Keratinocyte (primary cell): ENCODE measurements around the gene DACT3. TPM values are rescaled to one million over a fixed set of nuclear protein-coding genes. Genes with fewer than 3 reads are reported as not detected.

Experiments used
- DNase-seq: peaks from one replicate; pipeline ENCODE4 v3.0.0-alpha.2; 2011; ENCODE audit warnings: low read depth, missing footprints, low spot score
- FAIRE-seq: peaks from 2 replicates; lab custom pipeline; 2011; peaks lifted over from hg19 to GRCh38; lab: Jason Lieb, UNC
- H2AFZ ChIP-seq: 2 replicates; pipeline ENCODE4 v1.6.0; 2012; ENCODE audit warnings: low read length, control low read depth, inconsistent platforms; ENCODE audit not compliant: control insufficient read depth
- H3K27ac ChIP-seq: 2 replicates; pipeline ENCODE4 v1.5.1; 2011; ENCODE audit warnings: low read length; ENCODE audit not compliant: control insufficient read depth, insufficient read depth
- H3K27me3 ChIP-seq: 3 replicates; pipeline ENCODE4 v1.6.0; 2011; ENCODE audit warnings: low read length; ENCODE audit not compliant: control insufficient read depth, insufficient read depth; ENCODE audit errors: extremely low read depth
- H3K36me3 ChIP-seq, 2 experiments: 2 replicates in 1 of 2; 3 replicates in 1 of 2; pipeline ENCODE4 v1.5.1; 2011; ENCODE audit warnings: low read length in 2 of 2, mild to moderate bottlenecking in 1 of 2; ENCODE audit not compliant: control insufficient read depth in 2 of 2, insufficient read depth in 2 of 2; ENCODE audit errors: extremely low read depth in 1 of 2
- H3K4me1 ChIP-seq: 3 replicates; pipeline ENCODE4 v1.5.1; 2011; ENCODE audit warnings: low read length; ENCODE audit not compliant: control insufficient read depth, insufficient read depth; ENCODE audit errors: extremely low read depth
- H3K4me2 ChIP-seq: 3 replicates; pipeline ENCODE4 v1.6.0; 2011; ENCODE audit warnings: low read depth, low read length; ENCODE audit not compliant: control insufficient read depth, insufficient read depth; ENCODE audit errors: extremely low read depth
- H3K4me3 ChIP-seq, 3 experiments: fragments of 200-600 bp in 1 of 3; sonication (generic) in 1 of 3; 2 replicates in 2 of 3; 3 replicates in 1 of 3; pipeline ENCODE4 v1.5.1; 2011 to 2016; ENCODE audit warnings: low read length in 3 of 3, mild to moderate bottlenecking in 3 of 3, control low read depth in 2 of 3, inconsistent platforms in 1 of 3, low read depth in 1 of 3, mixed read lengths in 1 of 3, mixed run types in 1 of 3, moderate library complexity in 1 of 3; ENCODE audit not compliant: control insufficient read depth in 2 of 3, insufficient read depth in 2 of 3; ENCODE audit errors: extremely low read depth in 1 of 3
- H3K79me2 ChIP-seq: 2 replicates; pipeline ENCODE4 v1.6.0; 2012; ENCODE audit warnings: low read length; ENCODE audit not compliant: control insufficient read depth, insufficient read depth
- H3K9ac ChIP-seq: 3 replicates; pipeline ENCODE4 v1.6.0; 2011; ENCODE audit warnings: low read length; ENCODE audit not compliant: control insufficient read depth, insufficient read depth; ENCODE audit errors: extremely low read depth
- H3K9me1 ChIP-seq: 3 replicates; pipeline ENCODE4 v1.6.0; 2011; ENCODE audit warnings: low read length; ENCODE audit not compliant: control insufficient read depth, insufficient read depth; ENCODE audit errors: extremely low read depth
- H3K9me3 ChIP-seq: 2 replicates; pipeline ENCODE4 v1.5.1; 2012; ENCODE audit warnings: low read depth, low read length; ENCODE audit not compliant: control insufficient read depth
- H4K20me1 ChIP-seq: 3 replicates; pipeline ENCODE4 v1.6.0; 2011; ENCODE audit warnings: low read length; ENCODE audit not compliant: control insufficient read depth, insufficient read depth; ENCODE audit errors: extremely low read depth
- CTCF ChIP-seq, 3 experiments: IDR thresholded peaks in 1 of 3; conservative IDR thresholded peaks in 1 of 3; optimal IDR thresholded peaks in 1 of 3; 2 replicates in 2 of 3; 3 replicates in 1 of 3; pipeline versions ENCODE3 to v1.5.1; 2011; ENCODE audit warnings: low read length in 3 of 3, mild to moderate bottlenecking in 3 of 3, moderate library complexity in 2 of 3, control low read depth in 1 of 3, inconsistent platforms in 1 of 3; ENCODE audit not compliant: insufficient read depth in 2 of 3; ENCODE audit errors: extremely low read depth in 1 of 3
- EZH2 ChIP-seq: IDR thresholded peaks from one replicate; pipeline ENCODE4 v1.6.1; 2012; ENCODE audit warnings: inconsistent platforms, mild to moderate bottlenecking, low read length, moderate library complexity
- dilution Hi-C: fragments of 300-500 bp; cut with MboI; formaldehyde crosslinking; loops from one replicate; pipeline ENCODE4 v1.7.0; 2020; ENCODE audit warnings: low sequenced_read_pairs; ENCODE audit not compliant: extremely low pct_ligation_motif_present
- polyA plus RNA-seq, 5 experiments: library from polyadenylated mRNA; depleted of rRNA in 3 of 5; stranded (reverse) in 3 of 5; stranded (forward) in 1 of 5; unstranded in 1 of 5; fragments of >200 nt; gene quantifications; 1 replicate in 1 of 5; 2 replicates in 3 of 5; 3 replicates in 1 of 5; pipeline versions ENCODE4 v1.2.1 to v1.2.3, GENCODE V29; 2011 to 2012; ENCODE audit warnings: missing spikeins in 2 of 5, low read depth in 1 of 5, low replicate concordance in 1 of 5

Gene DACT3
- polyA plus RNA-seq, 1 donor (not counting 4 experiments of a cell fraction or from before 2014, with no cell fraction given): 0.04 TPM

- Histone ChIP-seq H3K27me3 (peaks cover 52% of the 10 kb centered on the region), H3K9me1 (no peaks in the 10 kb centered on the region), H3K4me3 (peak overlapping the region; percentile 30 to 59 (median 57)), H3K36me3 (no peaks in the 10 kb centered on the region), H3K9me3 (no peaks in the 10 kb centered on the region), H3K4me1 (peaks cover 28% of the 10 kb centered on the region), H3K9ac (peak overlapping the region; percentile 57), H3K79me2 (no peaks in the 10 kb centered on the region), H3K4me2 (peak overlapping the region; percentile 84), H2AFZ (peak overlapping the region; percentile 90), H4K20me1 (no peaks in the 10 kb centered on the region), H3K27ac (no peak overlapping the region)
- no peak for TF ChIP-seq EZH2
- no peak for TF ChIP-seq CTCF (optimal IDR thresholded peaks at IDR 0.05 in 1 of 3, IDR thresholded peaks at IDR 0.05 in 1 of 3, conservative IDR thresholded peaks at IDR 0.05 in 1 of 3; ENCODE audit: extremely low read depth in 1 of 3, insufficient read depth in 2 of 3, low read length in 3 of 3)
- FAIRE-seq (no peak), DNase-seq (peak; percentile 88)
- dilution Hi-C loops: no loop called here
These were observed 26.8 kb downstream of the DACT3 start for GRCh38 chr19:46634045-46634655.

GRCh38 chr19:46633130-46633529 lies 27.9 kb downstream of the DACT3 start:
- dilution Hi-C loops: no loop called here
- Histone ChIP-seq H3K4me1 (peaks cover 20% of the 10 kb centered on the region), H3K79me2 (no peaks in the 10 kb centered on the region), H3K9ac (no peak overlapping the region), H3K27ac (no peak overlapping the region), H3K36me3 (no peaks in the 10 kb centered on the region), H3K4me2 (no peak overlapping the region), H3K9me3 (no peaks in the 10 kb centered on the region), H3K4me3 (peak overlapping the region in 1 of 3 experiments; percentile 59), H3K9me1 (no peaks in the 10 kb centered on the region), H3K27me3 (peaks cover 44% of the 10 kb centered on the region), H4K20me1 (no peaks in the 10 kb centered on the region), H2AFZ (no peak overlapping the region)
- no peak for TF ChIP-seq EZH2
- TF ChIP-seq CTCF (optimal IDR thresholded peaks at IDR 0.05 in 1 of 3, IDR thresholded peaks at IDR 0.05 in 1 of 3, conservative IDR thresholded peaks at IDR 0.05 in 1 of 3; ENCODE audit: extremely low read depth in 1 of 3, insufficient read depth in 2 of 3, low read length in 3 of 3): no peak
- FAIRE-seq: no peak
- DNase-seq: no peak
